SK-MEL-5 (cell line): ENCODE measurements around the gene ZNF587B. TPM values are rescaled to one million over a fixed set of nuclear protein-coding genes. Genes with fewer than 3 reads are reported as not detected.
A peak's percentile ranks its signal among the peaks of the same experiment; 100 is the strongest.
"Not testable (repeated sequence)": the region's sequence is repeated elsewhere in the genome, so short reads cannot be mapped to it uniquely, and the experiment has no call there.

Source experiments
- DNase-seq: peaks from one replicate; pipeline ENCODE4 v3.0.0-alpha.2; 2016; ENCODE audit warnings: low read depth, low spot score
- in situ Hi-C: cut with HindIII; loops from 2 replicates; pipeline ENCODE4 v1.10.0; 2016; ENCODE audit warnings: low sequenced_read_pairs, high pct_unique_total_duplicates, low pct_unique_long_range_greater_than_20kb
- polyA plus RNA-seq, 2 experiments: library from polyadenylated mRNA; depleted of rRNA; stranded (reverse); fragments of >200 nt; gene quantifications; 2 replicates each; pipeline ENCODE4 v1.2.3, GENCODE V29; 2015
- total RNA-seq: library from RNA; depleted of rRNA; stranded (reverse); fragments of >200 nt; shearing (Covaris generic); gene quantifications from 2 replicates; pipeline ENCODE4 v1.2.3, GENCODE V29; 2014; rRNA removed

ZNF587B gene
- total RNA-seq: 19.0 and 21.2 TPM in 2 replicates
- polyA plus RNA-seq (2015; cell fraction: cytosol; rRNA removed): 8.2 and 9.0 TPM in 2 replicates
- polyA plus RNA-seq (2015; cell fraction: nucleus; rRNA removed): 36.6 and 37.3 TPM in 2 replicates

DNA sequence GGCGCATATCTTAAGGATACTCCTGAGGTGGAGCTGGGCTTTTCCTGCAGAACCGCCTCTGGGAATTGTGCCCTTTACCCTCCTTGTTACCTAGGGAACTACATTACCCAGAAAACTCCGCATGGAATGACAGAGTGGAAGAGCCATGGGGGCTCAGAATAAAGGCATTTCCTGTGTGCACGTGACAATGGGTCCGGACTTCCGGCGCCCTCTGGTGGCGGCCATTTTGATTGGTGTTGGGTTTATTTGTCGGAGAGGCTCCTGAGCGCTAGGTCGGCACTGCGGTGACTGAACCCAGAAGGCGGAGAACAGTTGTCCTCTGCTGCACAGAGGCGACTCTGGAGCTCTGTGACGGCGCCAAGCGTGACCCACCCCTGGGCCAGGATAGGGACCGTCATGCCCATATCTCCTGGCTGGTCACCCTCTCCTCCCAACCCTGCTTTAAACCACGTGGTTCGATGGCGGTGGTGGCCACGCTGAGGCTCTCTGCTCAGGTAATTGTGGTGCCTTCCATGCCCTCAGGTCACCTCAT is at the start of gene ZNF587B:
ZNF587B (plus strand) TSS at position 229 of the 532 bp plus-strand sequence; CDS start at position 459, 230 bp downstream.
- DNase-seq: no peak
- in situ Hi-C loops: no loop called here

DNA sequence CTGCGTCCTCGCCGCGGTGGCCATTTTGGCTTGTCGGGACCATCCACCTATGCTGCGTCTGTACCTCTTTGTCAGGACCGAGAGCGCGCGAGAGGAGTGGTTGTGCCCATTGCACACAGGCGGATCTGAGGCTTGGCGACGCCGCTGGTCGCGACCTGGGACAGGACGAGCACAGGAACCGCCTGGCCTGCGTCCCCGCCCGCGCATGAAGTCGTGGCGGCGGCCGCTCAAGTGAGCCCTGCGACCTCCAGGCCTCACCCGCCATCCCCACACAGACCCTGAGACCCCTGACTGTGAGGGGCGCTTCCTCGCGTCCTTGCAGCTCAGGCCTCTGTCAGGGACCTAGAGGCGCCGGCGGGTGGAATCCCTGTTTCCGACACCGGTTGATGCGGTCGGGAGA is 43.8 kb upstream of the ZNF587B start:
- in situ Hi-C loops: no loop called here
- DNase-seq: no peak

DNA sequence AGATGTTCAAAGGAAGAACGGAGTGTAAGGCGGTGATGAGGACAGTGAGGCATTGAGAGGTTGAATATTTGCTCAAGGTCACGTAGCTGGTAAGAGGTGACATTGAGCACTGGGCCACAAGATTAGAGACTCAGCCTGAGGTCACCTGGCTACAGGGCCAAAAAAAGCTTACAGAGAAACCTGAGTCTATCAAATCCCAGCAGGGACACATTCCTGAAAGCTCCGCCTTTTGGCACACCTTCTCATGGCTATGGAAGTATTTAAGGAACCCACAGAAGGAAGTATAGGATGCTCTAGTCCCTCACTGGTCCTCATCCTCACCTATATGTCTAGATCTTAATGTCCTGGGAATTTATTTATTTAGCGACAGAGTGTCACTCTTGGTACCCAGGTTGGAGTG is 43.2 kb upstream of the ZNF587B start:
- no peak for DNase-seq
- in situ Hi-C loops: no loop called here

DNA sequence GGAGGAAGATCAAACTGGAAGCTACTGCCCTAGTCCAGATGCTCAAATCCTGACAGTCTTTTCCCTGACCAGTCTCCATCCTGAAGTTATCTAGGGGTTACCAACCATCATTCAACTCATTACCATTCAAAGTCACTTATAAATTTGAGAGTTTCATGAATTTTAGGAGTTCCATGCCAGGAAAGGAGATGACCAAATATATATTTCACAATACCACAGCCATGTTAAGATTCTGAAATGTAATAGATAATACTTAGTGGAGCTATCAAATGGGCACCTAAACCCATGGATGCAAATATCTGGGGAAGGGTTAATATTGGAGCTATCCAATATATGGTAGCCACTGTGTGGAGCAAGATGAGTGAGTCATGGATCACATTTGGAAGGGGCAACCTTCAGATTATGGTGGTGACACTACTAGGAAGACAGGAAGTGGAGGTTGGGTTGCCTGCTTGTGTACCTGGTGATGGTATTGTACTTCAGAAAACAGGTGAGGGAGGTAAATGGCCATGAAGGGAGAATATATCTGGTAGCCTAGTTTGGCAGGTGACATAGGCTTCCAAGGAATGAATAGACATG is 41.9 kb upstream of the ZNF587B start:
- in situ Hi-C loops: no loop called here
- no peak for DNase-seq

DNA sequence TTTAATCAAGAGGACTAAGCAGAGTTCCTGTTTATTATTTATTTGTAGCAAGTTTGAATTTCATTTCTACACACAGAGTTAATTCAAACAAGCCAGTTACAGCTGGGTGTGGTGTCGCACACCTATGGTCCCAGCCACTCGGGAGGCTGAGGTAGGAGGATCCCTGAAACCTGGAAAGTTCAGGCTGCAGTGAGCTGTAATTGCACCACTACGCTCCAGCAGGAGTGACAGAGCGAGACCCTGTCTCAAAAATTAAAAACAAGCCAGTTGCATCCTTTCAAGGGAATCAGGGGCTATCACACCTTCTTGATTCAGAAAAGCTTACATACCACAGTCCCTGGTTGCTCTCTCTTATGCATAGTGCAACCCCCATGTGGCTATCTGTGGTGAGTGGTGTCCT is 40.8 kb upstream of the ZNF587B start:
- in situ Hi-C loops: no loop called here
- no peak for DNase-seq

DNA sequence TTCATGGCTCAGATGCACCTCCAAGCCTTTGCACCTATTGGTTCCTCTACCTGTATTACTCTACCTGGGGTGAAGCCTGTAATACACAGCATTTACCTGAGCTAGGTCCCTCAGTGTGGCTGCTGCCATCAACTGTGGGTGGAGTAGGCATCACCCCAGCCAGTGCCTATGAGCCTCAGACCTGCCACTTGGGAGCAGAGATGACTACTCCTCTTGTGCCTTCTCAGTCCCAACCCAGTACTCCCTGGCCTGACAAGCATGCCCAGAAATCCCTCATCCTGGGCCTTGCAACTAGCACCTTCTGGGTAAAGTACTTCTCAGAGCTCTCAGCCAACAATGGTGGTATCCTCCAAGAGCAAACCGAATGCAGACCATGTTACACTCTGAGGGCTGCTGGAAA is 33.5 kb upstream of the ZNF587B start:
- in situ Hi-C loops, DNase-seq: not testable (repeated sequence)

DNA sequence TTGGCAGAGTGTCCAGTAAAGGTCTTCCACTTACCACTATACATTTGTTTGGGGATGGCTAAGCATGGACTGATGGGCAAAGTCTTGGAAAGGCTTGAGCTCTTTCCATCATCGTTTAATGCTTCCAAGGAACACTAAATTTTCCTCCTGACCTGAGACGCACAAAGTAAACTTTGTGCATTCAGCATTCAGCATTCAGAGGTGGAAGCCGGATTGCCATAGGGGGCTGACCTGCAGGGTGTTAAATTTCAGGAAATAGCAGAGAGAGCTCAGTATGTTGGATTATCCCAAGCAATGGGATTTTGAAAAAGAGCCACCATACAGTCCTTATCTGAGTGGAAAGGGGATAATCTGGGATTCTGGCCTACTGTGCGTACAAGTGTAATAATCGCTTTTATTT is 29.4 kb upstream of the ZNF587B start:
- DNase-seq: no peak
- in situ Hi-C loops: no loop called here

DNA sequence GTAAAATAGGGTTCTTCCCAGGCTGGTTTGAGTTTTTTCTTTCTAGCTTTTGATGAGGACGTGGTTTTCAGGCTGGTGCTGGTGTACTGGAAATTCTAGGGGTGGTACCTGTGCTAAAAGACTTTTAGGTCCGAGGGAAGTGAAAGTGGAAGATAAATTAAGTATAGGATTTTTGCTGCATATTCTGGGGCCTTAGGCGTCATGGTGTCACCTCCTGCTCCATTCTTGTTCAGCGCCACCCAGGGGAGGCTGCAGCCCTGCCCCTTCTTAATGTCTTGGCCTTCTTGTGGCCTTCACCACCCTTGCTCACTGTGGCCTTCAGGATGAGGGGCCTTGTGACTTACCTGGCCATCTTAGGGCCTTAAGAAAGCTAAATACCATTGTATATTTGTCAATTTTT is 27.8 kb upstream of the ZNF587B start:
- DNase-seq: no peak
- in situ Hi-C loops: no loop called here

DNA sequence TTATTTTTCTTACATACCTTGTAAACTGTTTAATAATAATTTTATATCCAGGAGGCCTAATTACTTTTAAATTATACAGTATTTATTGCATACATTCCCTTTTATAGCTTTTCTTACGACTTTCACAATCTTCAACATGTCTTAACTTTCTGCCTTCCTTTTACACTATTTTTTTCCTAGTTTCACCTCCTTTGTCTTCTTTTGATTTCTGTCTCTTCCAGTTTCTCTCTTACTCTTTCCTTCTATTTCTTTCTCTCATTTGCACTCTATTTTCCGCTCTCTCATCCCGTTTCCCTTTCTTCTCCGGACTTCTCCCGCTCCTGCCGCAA is 26.9 kb upstream of the ZNF587B start:
- in situ Hi-C loops: no loop called here
- DNase-seq: no peak

DNA sequence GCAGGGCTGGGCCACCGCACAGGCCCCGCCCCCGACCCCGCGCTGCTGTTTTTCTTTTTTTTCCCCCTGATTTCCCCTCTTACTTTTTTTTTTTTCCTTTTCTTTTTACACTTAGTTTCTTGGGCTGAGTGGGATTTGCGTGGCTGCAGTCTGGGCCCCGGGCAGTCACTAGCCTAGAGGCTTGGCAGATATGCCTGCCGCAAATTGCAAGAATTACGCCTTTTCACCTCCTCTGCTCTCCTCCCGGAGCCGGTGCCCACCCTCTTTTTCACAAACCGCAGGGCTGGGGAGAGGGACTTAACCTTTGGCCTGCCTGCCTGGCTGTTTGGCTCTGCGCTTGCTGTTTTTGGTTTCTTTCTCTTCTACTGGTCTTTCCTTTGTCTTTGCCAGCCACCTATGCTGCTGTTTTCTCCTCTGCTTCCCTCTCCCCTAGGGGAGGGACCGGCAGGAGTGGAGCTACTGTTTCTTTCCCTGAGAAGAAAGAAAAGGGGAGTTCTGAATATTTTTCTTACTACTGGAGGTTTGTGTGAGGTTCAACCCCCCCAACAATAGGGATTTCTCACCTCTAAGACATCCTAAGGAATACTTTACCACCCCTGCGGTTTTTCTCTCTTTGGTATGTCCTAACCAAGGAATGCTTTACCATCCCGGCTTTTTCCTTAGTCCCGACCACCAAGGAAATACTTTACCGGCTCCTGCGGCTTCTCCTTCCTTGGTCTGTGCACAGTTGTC is 26.3 kb upstream of the ZNF587B start:
- no peak for DNase-seq
- in situ Hi-C loops: no loop called here

DNA sequence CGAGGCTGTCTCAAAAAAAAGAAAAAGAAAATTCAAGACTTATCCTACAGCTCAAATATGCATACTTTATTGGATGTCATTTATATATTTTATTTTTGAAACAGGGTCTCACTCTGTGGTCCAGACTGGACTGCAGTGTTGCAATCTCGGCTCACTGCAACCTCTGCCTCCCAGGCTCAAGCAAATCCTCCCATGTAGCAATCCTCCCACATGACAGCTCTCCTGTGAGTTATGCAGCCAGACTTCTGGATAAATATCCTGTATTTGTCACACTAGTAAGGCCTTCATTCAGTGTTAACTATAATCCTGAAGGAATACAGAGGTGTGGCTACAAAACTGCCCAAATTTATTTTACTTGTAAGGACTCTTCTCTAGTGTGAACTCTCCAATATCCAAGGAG is 22.6 kb upstream of the ZNF587B start:
- in situ Hi-C loops: no loop called here

DNA sequence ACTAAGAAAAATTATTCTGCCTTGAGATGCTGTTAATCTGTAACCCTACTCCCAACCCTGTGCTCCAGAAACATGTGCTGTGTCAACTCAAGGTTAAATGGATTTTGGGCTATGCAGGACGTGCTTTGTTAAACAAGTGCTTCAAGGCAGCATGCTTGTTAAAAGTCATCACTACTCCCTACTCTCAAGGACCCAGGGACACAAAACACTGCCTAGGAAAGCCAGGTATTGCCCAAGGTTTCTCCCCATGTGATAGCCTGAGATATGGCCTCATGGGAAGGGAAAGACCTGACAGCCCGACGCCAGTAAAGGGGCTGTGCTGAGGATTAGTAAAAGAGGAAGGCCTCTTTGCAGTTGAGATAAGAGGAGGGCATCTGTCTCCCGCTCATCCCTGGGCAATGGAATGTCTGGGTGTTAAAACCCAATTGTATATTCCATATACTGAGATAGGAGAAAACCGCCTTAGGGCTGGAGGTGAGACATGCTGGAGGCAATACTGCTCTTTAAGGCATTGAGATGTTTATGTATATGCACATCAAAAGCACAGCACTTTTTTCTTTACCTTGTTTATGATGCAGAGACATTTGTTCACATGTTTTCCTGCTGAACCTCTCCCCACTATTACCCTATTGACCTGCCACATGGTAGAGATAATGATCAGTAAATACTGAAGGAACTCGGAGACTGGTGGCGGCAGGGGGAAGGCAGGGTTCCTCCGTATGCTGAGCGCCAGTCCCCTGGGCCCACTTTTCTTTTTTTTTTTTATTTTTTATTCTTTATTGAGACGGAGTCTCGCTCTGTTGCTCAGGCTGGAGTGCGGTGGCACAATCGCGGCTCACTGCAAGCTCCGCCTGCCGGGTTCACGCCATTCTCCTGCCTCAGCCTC is 19.4 kb upstream of the ZNF587B start:
- in situ Hi-C loops: not testable (repeated sequence)

More for the DNA sequence above, 22.6 kb upstream of the ZNF587B start:
- no peak for DNase-seq

DNA sequence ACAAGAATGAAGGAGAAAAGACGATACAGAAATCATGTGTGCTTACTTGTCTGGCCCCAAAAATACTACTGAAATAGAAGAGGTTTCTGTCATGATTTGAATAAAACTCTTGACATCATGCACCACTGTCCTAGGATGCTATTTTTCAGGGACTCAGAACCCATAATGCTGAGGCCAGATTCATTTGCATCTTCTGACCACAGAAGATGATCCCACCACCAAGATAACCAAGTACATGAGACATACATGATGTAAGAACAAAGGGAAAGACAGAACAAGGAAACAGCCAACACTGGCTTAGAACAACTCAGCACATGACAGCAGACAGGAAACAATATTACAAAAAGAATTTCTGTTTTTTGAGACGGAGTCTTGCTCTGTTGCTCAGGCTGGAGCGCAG is 17.9 kb upstream of the ZNF587B start:
- no peak for DNase-seq
- in situ Hi-C loops: no loop called here

More for the DNA sequence above, 19.4 kb upstream of the ZNF587B start:
- not testable (repeated sequence) for DNase-seq

DNA sequence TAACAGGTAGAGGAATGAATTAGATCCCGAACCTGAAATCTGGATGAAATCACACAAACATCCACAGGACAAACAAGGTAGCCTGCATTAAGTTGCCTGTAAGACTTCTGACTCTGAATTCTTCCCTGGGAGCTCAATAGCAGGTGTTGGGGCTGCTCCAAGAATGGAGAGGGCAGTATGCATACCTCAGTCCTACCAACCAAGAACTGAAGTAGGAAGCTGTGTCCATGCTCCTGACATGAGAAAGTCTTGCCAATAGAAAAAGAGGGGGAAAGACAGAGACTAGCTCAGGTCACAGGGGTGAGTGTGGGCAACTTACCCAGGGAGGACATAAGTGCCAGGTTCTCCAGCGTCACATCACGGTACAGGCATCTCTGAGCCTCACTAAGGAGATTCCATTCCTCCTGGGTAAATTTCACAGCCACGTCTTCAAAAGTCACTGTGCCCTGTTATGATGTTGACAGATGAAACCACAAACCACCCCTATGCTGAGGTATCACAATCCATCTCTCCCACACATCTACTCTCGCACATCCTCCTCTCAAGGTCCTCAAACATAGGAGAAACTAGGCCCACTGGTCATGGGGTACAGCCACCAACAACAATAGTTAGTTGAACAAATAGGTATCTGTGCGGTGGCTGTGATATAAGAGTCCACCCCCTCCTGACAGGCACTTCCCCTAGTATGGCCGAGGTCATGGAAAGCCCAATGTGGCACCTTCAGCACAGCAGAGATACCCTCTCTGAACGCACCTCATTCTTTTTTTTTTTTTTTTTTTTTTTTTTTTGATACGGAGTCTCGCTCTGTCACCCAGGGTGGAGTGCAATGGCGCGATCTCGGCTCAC is 16.9 kb upstream of the ZNF587B start:
- in situ Hi-C loops, DNase-seq: not testable (repeated sequence)

DNA sequence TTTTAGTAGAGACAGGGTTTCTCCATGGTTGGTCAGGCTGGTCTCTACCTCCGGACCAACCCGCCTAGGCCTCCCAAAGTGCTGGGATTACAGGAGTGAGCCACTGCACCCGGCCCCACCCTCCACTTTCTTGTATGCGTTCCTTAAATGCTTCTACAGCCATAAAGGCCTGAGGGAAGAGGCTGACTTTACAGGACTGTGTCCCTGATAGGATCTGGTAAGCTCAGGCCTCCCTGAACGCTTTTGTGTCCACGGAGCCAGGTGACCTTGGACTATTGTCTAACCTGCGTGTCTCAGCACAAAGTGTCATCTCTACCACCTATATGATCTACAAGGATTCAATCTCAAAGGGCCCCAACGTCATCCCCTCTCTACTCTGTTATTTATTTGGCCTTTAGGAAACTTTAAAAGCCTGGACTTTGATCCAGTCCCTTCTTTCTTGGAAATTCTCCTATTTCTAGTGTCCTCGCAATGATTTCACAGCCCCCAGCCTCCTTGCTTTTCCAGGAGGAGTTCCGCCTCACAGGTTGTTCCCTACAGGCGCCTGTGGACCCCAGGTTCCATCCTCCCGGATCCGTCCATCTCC is 16.1 kb upstream of the ZNF587B start:
- in situ Hi-C loops: no loop called here
- DNase-seq: no peak

DNA sequence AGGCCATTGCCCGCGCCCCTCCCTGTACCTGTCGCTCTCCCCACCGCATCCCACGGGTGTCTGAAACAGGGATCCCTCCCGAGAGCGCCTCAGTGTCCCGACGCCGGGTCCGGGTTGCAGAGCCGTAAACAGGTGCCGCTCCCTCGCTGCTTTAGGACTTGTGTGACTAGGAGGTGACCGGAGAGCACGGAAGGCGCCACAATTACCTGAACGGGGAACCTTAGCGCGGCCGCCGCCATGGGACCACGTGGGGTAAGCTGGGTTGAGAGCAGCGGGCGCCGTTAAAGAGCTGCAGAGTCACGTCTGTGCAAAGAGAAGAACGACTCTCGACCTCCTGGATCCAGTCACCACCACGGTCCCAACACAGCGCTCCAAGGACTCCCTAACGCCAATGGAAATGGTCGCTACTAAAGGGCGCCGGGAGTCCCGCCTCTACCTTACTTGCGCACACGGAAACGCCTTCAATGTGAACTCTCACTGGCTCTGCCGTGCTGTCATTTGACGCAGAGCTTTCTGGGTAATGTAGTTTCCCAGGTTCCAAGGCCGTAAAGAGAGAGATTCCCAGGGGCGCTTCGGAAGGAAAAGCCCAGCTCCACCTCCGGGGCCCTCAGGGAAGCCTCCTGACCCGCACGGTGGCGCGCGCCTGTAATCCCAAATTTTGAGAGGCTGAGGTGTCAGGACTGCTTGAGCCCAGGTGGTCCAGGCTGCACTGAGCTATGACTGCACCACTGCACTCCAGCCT is 15.4 kb upstream of the ZNF587B start, which contains the start of gene ZNF552:
ZNF552 (minus strand) TSS at position 409 of the 742 bp plus-strand sequence; CDS start at position 239, 170 bp downstream.
- peak; percentile 94 for DNase-seq
- in situ Hi-C loops: no loop called here
